ENCODE measurements around the gene SPEN.

- TF ChIP-seq CTCF (IDR thresholded peaks at IDR 0.05): no peak
- no peak for TF ChIP-seq ZFX (IDR thresholded peaks at IDR 0.05; ENCODE audit: borderline replicate concordance)
Measured at GRCh38 chr1:15965228-15965767, 117.8 kb downstream of the SPEN start.

All from 22Rv1 (cell line).